K562 (cell line): ENCODE measurements around the gene MT1E. TPM values are rescaled to one million over a fixed set of nuclear protein-coding genes. Genes with fewer than 3 reads are reported as not detected.
A peak's percentile ranks its signal among the peaks of the same experiment; 100 is the strongest.
"Not testable (repeated sequence)": the region's sequence is repeated elsewhere in the genome, so short reads cannot be mapped to it uniquely, and the experiment has no call there.

Experiments used
- ATAC-seq: fragments of 200-7000 bp; cut with Tn5 transposase; 3 replicates; pipeline ENCODE4 v1.9.1; 2020; ENCODE audit warnings: moderate library complexity
- BruUV-seq: library from RNA; stranded (reverse); fragments of 400-500 nt; replicated peaks from 2 replicates; lab custom pipeline; 2021; lab: Mats Ljungman, UMichigan
- CTCF ChIA-PET: fragments of 300-600 bp; formaldehyde crosslinking; extraction: SDS; loops from one replicate; lab custom pipeline; 2021; ENCODE audit warnings: low intra/inter-chr PET ratio; lab: Yijun Ruan, JAX
- POLR2A ChIA-PET: fragments of 300-600, 350-650 bp; sonication (Branson Sonifier 250); formaldehyde crosslinking; extraction: SDS; loops from one replicate; lab custom pipeline; 2021; ENCODE audit warnings: antibody characterized with exemption, inconsistent platforms; lab: Yijun Ruan, JAX
- DNase-seq, 4 experiments: peaks; one replicate each; pipeline versions ENCODE4 v3.0.0 to v3.0.0-alpha.2; 2011 to 2018; ENCODE audit warnings: low spot score in 3 of 4, mixed read lengths in 3 of 4; ENCODE audit errors: extremely low read depth in 1 of 4
- FAIRE-seq: peaks from 2 replicates; lab custom pipeline; 2011; peaks lifted over from hg19 to GRCh38; lab: Jason Lieb, UNC
- H2AFZ ChIP-seq: 2 replicates; pipeline ENCODE4 v1.6.0; 2011; ENCODE audit warnings: low read depth, low read length, control low read depth, inconsistent platforms
- H3K27ac ChIP-seq: fragments of 200-600 bp; 3 replicates; pipeline ENCODE4 v1.8.0; 2011; ENCODE audit warnings: low read depth, mild to moderate bottlenecking, control low read depth, inconsistent platforms, low read length, moderate library complexity, mixed read lengths; ENCODE audit errors: extremely low read depth
- H3K27me3 ChIP-seq, 2 experiments: fragments of 300-600 bp in 1 of 2; 2 replicates in 1 of 2; 3 replicates in 1 of 2; pipeline versions ENCODE4 v1.6.0 to v1.8.0; 2011; ENCODE audit warnings: inconsistent platforms in 2 of 2, low read length in 2 of 2, mild to moderate bottlenecking in 1 of 2, mixed read lengths in 1 of 2, moderate library complexity in 1 of 2; ENCODE audit not compliant: control insufficient read depth in 2 of 2, insufficient read depth in 2 of 2
- H3K36me3 ChIP-seq: fragments of 300-600 bp; 3 replicates; pipeline ENCODE4 v1.8.0; 2011; ENCODE audit warnings: mild to moderate bottlenecking, low read length, inconsistent platforms; ENCODE audit not compliant: control insufficient read depth, insufficient read depth
- H3K4me1 ChIP-seq, 2 experiments: fragments of 200-600 bp in 1 of 2; replicated peaks in 1 of 2; 2 replicates in 1 of 2; 3 replicates in 1 of 2; pipeline versions ENCODE4 v1.5.1 to v1.8.0; 2011; ENCODE audit warnings: inconsistent platforms in 2 of 2, low read length in 2 of 2, mild to moderate bottlenecking in 1 of 2, mixed read lengths in 1 of 2, moderate library complexity in 1 of 2; ENCODE audit not compliant: control insufficient read depth in 2 of 2, insufficient read depth in 2 of 2
- H3K4me2 ChIP-seq: 2 replicates; pipeline ENCODE4 v1.6.1; 2011; ENCODE audit warnings: low read length, control low read depth, inconsistent platforms, mixed read lengths; ENCODE audit not compliant: insufficient read depth
- H3K4me3 ChIP-seq: fragments of 200-600 bp; sonication (generic), shearing (Covaris generic); 2 replicates; pipeline ENCODE4 v1.5.1; 2016; ENCODE audit warnings: control low read depth, inconsistent platforms
- H3K79me2 ChIP-seq: fragments of 200-600 bp; 3 replicates; pipeline ENCODE4 v1.8.0; 2011; ENCODE audit warnings: low read length, inconsistent platforms; ENCODE audit not compliant: control insufficient read depth, insufficient read depth
- H3K9ac ChIP-seq, 2 experiments: 2 replicates each; pipeline versions ENCODE4 v1.6.0 to v1.6.1; 2011; ENCODE audit warnings: low read depth in 2 of 2, low read length in 2 of 2, control low read depth in 1 of 2, inconsistent platforms in 1 of 2, mild to moderate bottlenecking in 1 of 2, mixed read lengths in 1 of 2; ENCODE audit not compliant: insufficient read depth in 1 of 2
- H3K9me1 ChIP-seq: one replicate; pipeline ENCODE4 v1.6.0; 2011; ENCODE audit warnings: inconsistent platforms, mild to moderate bottlenecking, low read length, moderate library complexity; ENCODE audit not compliant: control insufficient read depth, insufficient read depth
- H3K9me3 ChIP-seq: replicated peaks from 2 replicates; pipeline ENCODE4 v1.5.1; 2011; ENCODE audit warnings: low read depth, low read length, inconsistent platforms; ENCODE audit not compliant: control insufficient read depth, insufficient read depth
- H4K20me1 ChIP-seq: replicated peaks from 2 replicates; pipeline ENCODE4 v1.6.1; 2011; ENCODE audit warnings: low read length, inconsistent platforms, mixed read lengths; ENCODE audit not compliant: control insufficient read depth, insufficient read depth
- ESRRA ChIP-seq: fragments of 450-650 bp; IDR thresholded peaks from 2 replicates; pipeline ENCODE4 v1.6.1; 2014; ENCODE audit warnings: low read depth, mild to moderate bottlenecking, moderate library complexity, borderline replicate concordance
- UBTF ChIP-seq, 2 experiments: IDR thresholded peaks; 2 replicates each; pipeline ENCODE4 v1.6.1; 2012; ENCODE audit warnings: improper control_type of control experiment in 2 of 2, low read depth in 2 of 2, low read length in 2 of 2, borderline replicate concordance in 1 of 2
- WGBS: fragments of 100-300 bp; shearing (Covaris generic); methylation state at CpG from one replicate; pipeline ENCODE4 v1.1.6; 2016; ENCODE audit warnings: low coverage, mixed read lengths; ENCODE audit not compliant: insufficient coverage; ENCODE audit errors: missing lambda C conversion rate; 5-methylcytosine and 5-hydroxymethylcytosine counted together
- in situ Hi-C: fragments of 300-500 bp; cut with MboI; formaldehyde crosslinking; loops from 4 replicates; pipeline ENCODE4 v1.15.0; 2018; ENCODE audit warnings: inconsistent platforms, mixed read lengths
- intact Hi-C: fragments of 100-400 bp; cut with micrococcal nuclease; formaldehyde crosslinking; loops from 2 replicates; pipeline ENCODE4 v1.14.2; 2022
- polyA plus RNA-seq, 8 experiments: library from polyadenylated mRNA; depleted of rRNA in 4 of 8; stranded (reverse) in 5 of 8; unstranded in 3 of 8; fragments of >200 nt; fragmentation: Nextera tagmentation in 2 of 8; fragmentation: Illumina TruSeq in 1 of 8; extraction: Ambion mirVana in 2 of 8; extraction: Trizol in 1 of 8; gene quantifications; 2 replicates each; pipeline versions ENCODE4 v1.2.1 to v1.2.3, GENCODE V29; 2011 to 2014; ENCODE audit warnings: inconsistent platforms in 1 of 8, missing spikeins in 1 of 8
- total RNA-seq, 7 experiments: library from RNA; depleted of rRNA in 6 of 7; stranded (reverse); fragments of >200 nt in 6 of 7; fragmentation: Illumina TruSeq in 2 of 7; extraction: Trizol in 2 of 7; gene quantifications; 2 replicates each; pipeline versions ENCODE4 v1.2.1 to v1.2.3, GENCODE V29; 2011 to 2021; ENCODE audit warnings: low replicate concordance in 1 of 7

The MT1E gene
- total and polyA plus RNA-seq, 9 of the 15 experiments (the other 6 are each of a cell fraction or from before 2014, with no cell fraction given), result 0.29 to 0.81 (median 0.46) TPM; not detected in 3

- Histone ChIP-seq H3K9ac (no peak overlapping the region), H2AFZ (no peak overlapping the region), H3K79me2 (no peaks in the 10 kb centered on the region), H3K9me1 (no peaks in the 10 kb centered on the region), H3K4me2 (no peak overlapping the region), H3K36me3 (no peaks in the 10 kb centered on the region), H4K20me1 (peaks cover 16% of the 10 kb centered on the region; the same call in 1 of the 2 replicates), H3K4me1 (peaks cover 0 to 9% of the 10 kb centered on the region in 2 experiments; a peak in 1 of 5 replicates), H3K9me3 (no peaks in the 10 kb centered on the region), H3K27me3 (peaks cover 42 to 69% of the 10 kb centered on the region in 2 experiments)
- DNase-seq (no peak), FAIRE-seq (no peak), ATAC-seq (no peak)
- BruUV-seq, result no TSS peak
- CTCF ChIA-PET, result no interaction called here
- intact Hi-C loops (no loop called here), in situ Hi-C loops (no loop called here)
- WGBS, result 0% methylated on average over 1 of the region's 1 CpG
- TF ChIP-seq ESRRA (0 out of 2 replicates have a peak, but pooled peaks have one; percentile 39), UBTF (IDR thresholded peaks at IDR 0.05; ENCODE audit: borderline replicate concordance in 1 of 2, low read depth in 2 of 2, low read length in 2 of 2) (no peak)
- TF ChIP-seq, all 486 proteins: peak for 1
- Histone ChIP-seq H3K27ac (no peak overlapping the region), H3K4me3 (no peak overlapping the region)
- POLR2A ChIA-PET, result no interaction called here
Observed at GRCh38 chr16:56664506-56664905, 38.9 kb downstream of the MT1E start.

- POLR2A ChIA-PET, H3K27ac ChIP-seq, H2AFZ ChIP-seq, in situ Hi-C loops, H3K79me2 ChIP-seq, H3K9me3 ChIP-seq, DNase-seq, BruUV-seq, ATAC-seq, H3K9me1 ChIP-seq, intact Hi-C loops, CTCF ChIA-PET, H3K4me3 ChIP-seq, H3K36me3 ChIP-seq, H3K4me2 ChIP-seq, H3K9ac ChIP-seq: not testable (repeated sequence)
- H3K27me3 ChIP-seq, result peaks cover 46 to 74% of the 10 kb centered on the region in 2 experiments
- FAIRE-seq, result peak; percentile 32
- 0% methylated on average over 8 of the region's 8 CpGs for WGBS
- H3K4me1 ChIP-seq, result peaks cover 0 to 11% of the 10 kb centered on the region in 2 experiments; a peak in 1 of 5 replicates
- H4K20me1 ChIP-seq, result peaks cover 13% of the 10 kb centered on the region; the same call in 1 of the 2 replicates
Observed at GRCh38 chr16:56665286-56666261, 40.0 kb downstream of the MT1E start.
